ENCODE results near the gene KCTD17.

KCTD17 gene

GRCh38 chr22:37082251-37082873 is 30.8 kb downstream of the KCTD17 start:
- TF ChIP-seq, protein P1, sequence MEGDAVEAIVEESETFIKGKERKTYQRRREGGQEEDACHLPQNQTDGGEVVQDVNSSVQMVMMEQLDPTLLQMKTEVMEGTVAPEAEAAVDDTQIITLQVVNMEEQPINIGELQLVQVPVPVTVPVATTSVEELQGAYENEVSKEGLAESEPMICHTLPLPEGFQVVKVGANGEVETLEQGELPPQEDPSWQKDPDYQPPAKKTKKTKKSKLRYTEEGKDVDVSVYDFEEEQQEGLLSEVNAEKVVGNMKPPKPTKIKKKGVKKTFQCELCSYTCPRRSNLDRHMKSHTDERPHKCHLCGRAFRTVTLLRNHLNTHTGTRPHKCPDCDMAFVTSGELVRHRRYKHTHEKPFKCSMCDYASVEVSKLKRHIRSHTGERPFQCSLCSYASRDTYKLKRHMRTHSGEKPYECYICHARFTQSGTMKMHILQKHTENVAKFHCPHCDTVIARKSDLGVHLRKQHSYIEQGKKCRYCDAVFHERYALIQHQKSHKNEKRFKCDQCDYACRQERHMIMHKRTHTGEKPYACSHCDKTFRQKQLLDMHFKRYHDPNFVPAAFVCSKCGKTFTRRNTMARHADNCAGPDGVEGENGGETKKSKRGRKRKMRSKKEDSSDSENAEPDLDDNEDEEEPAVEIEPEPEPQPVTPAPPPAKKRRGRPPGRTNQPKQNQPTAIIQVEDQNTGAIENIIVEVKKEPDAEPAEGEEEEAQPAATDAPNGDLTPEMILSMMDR (IDR thresholded peaks at IDR 0.05; ENCODE audit: low read depth, low read length), result no peak
- DNase-seq (ENCODE audit: extremely low read depth, low read depth), result no peak

DNA sequence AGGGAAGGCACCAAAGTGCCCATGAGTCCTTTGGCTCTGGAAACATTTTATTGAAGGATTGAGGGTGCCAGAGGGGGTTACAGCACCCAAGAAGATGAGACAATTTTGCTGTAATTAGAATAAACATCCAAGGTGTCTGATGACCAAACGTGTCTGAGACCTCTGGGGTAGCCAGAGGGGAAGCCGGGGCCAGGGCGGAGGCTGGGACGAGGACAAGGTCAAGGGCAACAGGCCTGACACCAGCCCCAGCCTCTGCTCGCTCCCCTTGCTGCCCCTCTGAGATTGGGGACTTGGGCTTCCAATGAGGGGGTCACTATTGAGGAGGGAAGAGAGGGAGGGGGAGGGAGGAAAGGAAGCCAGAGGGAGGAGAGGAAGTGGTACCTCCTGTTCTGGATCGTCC is 32.4 kb downstream of the KCTD17 start:
- no peak for DNase-seq (ENCODE audit: extremely low read depth, low read depth)
- TF ChIP-seq, protein P1 (IDR thresholded peaks at IDR 0.05; ENCODE audit: low read depth, low read length), result no peak

GRCh38 chr22:37084385-37084784 is 32.8 kb downstream of the KCTD17 start:
- DNase-seq (ENCODE audit: extremely low read depth, low read depth), result no peak
- TF ChIP-seq, protein P1 (IDR thresholded peaks at IDR 0.05; ENCODE audit: low read depth, low read length), result no peak

- TF ChIP-seq, protein P1 (IDR thresholded peaks at IDR 0.05; ENCODE audit: low read depth, low read length), result no peak
- no peak for DNase-seq (ENCODE audit: extremely low read depth, low read depth)
Measured at GRCh38 chr22:37086184-37086583, 34.6 kb downstream of the KCTD17 start.

DNA sequence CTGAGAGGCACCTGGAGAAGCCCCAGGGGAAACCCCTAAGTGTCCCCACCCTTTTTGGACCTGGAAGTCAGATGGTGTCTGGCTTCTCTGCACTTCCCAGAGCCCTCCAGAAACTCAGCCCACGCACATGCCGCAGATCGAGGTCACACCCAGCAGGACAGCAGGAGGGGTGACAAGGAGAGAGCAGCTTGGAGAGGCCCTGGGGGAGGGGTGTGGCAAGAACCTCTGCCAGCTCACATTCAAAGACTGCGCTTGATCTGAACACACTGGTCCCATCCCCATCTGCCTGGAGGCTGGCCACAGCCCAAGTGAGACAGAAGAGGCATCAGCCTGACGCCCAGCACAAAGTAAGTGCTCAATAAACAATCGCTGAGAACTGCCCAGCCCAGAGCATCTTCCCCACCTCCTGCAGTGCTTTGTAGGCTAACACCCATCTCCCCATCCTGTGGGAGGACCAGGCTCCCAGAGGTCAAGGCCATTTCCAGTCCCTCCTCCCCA is 36.6 kb downstream of the KCTD17 start:
- TF ChIP-seq, protein P1 (IDR thresholded peaks at IDR 0.05; ENCODE audit: low read depth, low read length), result no peak

GRCh38 chr22:37088750-37089408 is 37.3 kb downstream of the KCTD17 start:
- TF ChIP-seq, protein P1 (IDR thresholded peaks at IDR 0.05; ENCODE audit: low read depth, low read length), result no peak
- no peak for DNase-seq (ENCODE audit: extremely low read depth, low read depth)

More for the DNA sequence above, 36.6 kb downstream of the KCTD17 start:
- no peak for DNase-seq (ENCODE audit: extremely low read depth, low read depth)

GRCh38 chr22:37089434-37089833 is 37.9 kb downstream of the KCTD17 start:
- TF ChIP-seq, protein P1 (IDR thresholded peaks at IDR 0.05; ENCODE audit: low read depth, low read length), result no peak
- DNase-seq (ENCODE audit: extremely low read depth, low read depth), result no peak

Data from AG09319 (cell line).